HG02970 (cell line): ENCODE results near the gene NXPH2.
A peak's percentile ranks its signal among the peaks of the same experiment; 100 is the strongest.

Experiments used
- ATAC-seq: cut with Tn5 transposase; IDR thresholded peaks from one replicate; pipeline ENCODE4 v1.9.1; 2021; ENCODE audit warnings: mild to moderate bottlenecking, moderate library complexity, moderate number of reproducible peaks; ENCODE audit not compliant: unreplicated experiment, low FRiP score

The NXPH2 gene

DNA sequence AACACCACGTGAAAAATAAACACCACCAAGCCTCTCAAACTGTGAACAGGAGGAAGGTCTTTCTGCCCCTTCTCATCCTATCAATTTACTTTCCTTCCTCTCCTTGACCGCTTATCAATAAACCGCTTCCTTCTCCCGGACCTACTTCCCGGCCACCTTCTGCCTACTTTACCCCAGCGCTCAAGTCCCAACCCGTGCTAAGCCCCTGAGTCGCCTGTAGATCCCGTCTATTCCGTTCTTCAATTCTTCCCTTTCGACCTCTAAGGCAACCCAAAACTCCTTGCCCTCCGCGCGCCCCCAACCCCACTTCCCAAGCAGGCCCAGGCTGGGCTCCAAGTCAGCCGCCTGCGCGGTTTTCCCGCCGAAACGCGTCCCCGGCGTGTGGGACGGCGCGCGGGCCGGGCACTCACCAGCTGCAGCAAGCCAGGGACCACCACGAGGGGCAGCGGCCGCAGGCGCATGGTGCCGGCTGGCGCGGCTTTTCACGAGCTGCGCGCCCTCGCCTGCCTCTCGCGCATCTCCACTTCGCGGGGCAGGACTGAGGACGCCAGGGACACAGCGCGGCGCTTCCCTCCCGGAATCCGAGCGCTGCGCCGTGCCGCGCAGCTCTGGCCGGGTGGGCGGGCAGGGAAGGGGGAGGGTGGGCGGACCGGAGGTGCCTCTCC, at the start of gene NXPH2:
TSS of gene NXPH2 (minus strand) at position 610 of the 665 bp plus-strand sequence. CDS start at position 461, 149 bp downstream.
- no peak for ATAC-seq

- no peak for ATAC-seq
Observed at GRCh38 chr2:138829326-138829919, 49.2 kb upstream of the NXPH2 start.

- peak; percentile 77 for ATAC-seq
Observed at GRCh38 chr2:138827426-138828054, 47.4 kb upstream of the NXPH2 start.

- ATAC-seq, result no peak
Observed at GRCh38 chr2:138823666-138824065, 43.5 kb upstream of the NXPH2 start.

GRCh38 chr2:138819964-138820363, 39.8 kb upstream of the NXPH2 start:
- ATAC-seq, result no peak

GRCh38 chr2:138818556-138818955, 38.4 kb upstream of the NXPH2 start:
- ATAC-seq, result no peak

- no peak for ATAC-seq
Observed at GRCh38 chr2:138814123-138814898, 34.1 kb upstream of the NXPH2 start.

- ATAC-seq, result no peak
Observed at GRCh38 chr2:138811431-138811830, 31.2 kb upstream of the NXPH2 start.

DNA sequence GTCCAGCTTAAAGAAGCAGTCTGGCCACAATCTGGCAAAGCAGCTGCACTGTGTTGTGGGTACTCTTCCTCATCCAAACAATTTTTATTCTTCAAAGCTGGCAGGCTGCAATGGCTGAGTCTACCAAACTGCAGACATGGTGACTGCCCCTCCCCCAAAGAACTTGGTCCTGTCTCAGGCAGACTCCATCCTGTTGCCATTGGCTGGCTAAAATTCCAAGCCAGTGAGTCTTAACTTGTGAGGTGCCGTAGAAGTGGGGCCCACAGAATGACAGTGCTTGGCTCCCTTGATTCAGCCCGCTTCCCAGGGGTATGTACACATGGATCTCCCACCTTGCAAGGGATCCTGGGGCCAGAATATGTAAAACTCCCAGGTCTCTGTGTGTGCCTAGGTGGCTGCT, 14.5 kb upstream of the NXPH2 start:
- ATAC-seq, result no peak

DNA sequence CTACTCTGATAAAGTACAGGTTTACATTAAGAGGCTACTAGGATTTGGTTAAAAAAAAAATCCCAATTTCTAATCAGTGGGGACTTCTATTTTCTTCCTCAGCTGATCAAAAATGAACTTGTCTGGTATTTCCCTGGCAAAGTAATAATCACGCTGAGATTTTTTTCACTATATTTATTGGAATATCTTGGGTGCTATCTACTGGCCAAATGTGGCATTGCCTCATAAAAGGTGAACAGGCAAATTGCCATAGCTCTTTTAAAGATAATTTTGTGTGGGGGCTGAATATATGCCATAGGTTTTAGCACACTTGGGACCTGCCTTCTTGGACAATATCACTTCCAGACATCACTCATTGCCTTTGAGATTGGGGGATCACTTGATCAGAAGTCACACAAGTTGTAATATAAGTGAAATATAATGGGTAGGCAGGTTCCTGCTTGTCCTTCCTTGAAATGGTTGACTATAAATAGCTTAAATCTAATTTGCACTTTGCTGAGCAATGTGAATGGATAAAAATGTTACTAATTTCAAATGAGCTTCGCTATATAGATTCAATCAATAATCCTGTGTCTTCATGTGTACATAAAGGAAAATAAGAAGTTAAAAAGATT, 7.0 kb upstream of the NXPH2 start:
- no peak for ATAC-seq

DNA sequence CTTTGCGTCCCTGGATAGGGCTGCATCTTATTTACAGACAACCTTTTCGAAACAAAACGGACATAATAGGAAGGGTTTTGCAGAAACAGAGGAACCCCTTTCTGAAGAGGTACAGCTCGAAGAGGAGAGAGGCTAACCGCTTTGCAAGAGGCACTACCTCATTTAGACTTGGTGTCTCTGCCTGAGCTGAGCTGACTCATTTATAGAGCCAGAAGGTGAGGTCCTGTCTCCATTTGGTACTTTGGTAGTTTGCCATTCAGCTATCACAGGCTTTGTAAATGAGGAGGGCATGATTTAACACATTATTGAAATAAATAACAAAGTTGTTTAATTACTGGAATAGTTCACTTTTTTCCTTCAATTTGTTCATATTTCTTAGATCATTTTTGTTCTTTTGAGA, 2.2 kb upstream of the NXPH2 start:
- ATAC-seq, result no peak

DNA sequence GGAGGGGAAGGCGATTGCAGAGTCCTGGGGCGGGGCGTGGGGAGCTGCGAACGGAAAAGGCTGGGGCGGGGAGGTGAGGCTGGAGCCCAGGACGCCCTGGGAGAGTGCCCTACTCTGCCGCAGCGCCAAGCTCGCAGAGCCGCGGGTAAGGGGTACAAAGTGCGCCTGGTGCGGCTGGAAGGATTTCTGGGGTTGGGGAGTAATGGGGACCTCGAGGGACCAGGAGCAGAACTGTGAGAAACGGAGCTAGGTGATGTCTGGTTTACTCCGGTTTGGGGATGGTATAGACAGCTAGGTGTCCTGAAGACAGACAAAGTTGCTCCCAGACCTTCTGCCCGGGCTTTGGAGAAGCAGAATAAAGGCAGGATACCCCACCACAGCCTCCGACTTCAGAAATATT, 718 bp upstream of the NXPH2 start:
- no peak for ATAC-seq

DNA sequence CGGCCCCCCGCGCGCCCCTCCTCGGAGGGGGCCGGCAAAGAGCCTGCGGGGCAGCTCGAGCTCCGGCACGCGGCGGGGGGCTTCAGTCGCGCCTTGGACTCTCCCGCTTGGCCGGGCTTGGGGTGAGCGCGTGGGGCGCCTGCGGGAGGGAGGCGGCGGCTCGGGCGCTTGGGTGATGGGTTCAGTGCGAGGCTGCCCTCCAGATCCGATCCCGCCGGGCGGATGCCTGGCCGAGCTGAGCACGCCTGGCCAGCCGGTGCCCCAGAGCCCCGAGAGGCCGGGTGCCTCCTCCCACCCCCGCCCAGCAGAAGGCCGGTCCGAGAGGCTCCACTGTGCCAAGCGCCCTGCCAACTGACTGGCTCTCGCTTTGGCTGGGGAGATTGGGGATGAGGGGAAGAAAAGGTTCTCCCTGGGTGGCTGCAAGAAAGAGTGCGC, 273 bp upstream of the NXPH2 start:
- no peak for ATAC-seq

DNA sequence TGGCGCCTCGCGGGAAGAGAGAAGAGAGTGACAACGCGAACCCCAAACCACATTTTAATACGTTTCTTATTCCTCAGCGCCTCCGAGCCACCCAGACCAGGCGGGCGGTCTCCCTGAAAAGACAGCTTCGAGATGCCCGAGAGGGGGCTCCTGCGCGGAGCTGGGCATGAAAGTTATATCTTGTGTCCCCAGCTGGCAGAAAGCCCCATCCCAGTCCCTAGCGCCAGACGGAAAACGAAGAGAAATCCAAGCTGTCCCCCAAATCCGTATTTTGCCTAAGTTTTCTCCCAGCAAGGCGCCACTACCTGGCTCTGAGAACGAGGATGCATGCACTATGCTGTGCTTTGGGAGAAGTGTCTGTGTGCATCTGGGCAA, 797 bp downstream of the NXPH2 start:
- ATAC-seq, result no peak

DNA sequence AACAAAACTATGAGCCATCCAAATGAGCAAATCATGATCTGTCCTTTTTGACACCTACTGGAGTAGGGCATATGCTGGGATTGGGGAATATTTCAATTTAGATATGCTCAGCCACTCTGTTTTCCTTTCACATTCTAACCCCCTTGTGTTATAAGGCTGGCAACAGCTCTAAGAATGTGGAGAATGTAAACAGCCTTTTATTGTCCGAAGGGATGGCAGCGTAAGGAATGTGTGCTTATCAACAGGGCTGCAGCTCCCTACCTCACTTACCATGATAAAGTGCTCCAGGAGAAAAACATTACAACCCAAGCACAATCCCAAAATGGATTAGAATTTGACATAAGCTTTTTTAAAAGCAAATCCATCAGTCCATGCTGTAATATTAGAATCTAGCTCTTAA, 2.2 kb downstream of the NXPH2 start:
- no peak for ATAC-seq

- no peak for ATAC-seq
Observed at GRCh38 chr2:138775736-138776135, 4.5 kb downstream of the NXPH2 start.

DNA sequence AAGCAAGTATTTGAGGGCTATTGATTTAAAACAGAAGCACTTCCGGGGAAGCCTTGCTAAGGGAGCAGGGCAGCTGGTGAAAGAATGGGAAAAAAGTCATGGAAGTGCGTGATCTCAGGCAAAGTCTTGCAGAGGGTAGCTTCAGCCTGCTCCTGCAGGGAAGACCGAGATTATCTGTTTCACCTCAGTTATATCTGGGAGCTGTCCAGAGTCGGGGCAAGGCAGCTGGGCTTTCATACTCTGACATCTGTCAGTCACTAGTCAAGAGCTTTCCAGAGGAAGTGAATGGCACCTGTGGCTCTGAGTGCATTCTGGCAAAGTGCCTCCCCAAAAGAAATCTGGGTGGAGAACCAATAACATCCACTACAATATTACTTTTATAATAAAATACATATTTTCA, 8.7 kb downstream of the NXPH2 start:
- ATAC-seq, result no peak

DNA sequence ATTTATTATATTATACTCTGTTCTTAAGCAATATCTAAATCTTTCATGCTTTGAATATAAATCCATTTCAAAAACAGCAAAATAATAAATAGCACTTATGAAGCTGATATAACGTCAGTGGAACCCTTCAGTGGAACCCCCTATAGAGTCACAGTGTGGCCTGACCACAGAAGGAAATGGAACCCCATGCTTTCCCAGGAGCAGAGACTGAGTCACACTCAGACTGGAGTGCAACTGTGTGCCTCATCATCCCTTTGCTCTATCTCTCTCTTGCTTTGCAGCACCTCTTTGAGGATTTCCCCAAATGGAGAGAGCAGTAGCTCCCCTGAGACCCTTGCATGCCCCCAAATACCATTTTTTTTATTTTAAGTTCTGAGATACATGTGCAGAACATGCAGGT, 13.1 kb downstream of the NXPH2 start:
- no peak for ATAC-seq

DNA sequence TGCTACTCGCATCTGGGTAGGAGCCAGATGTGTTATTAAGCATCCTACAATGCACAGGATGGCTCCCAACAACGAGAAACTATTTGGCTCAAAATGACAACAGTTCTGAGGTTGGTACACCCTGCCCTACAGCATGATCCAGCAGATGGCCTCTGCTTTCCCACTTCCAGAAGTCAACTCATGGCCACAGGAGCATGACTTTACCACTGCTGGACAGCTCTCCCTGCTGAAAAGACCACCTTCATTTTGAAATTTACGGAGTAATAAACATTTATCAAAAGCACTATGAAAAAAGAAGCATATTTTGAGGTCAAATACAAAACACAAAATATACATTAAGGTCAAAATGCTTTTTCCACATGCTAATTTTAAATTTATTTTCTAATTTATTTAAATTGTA, 13.7 kb downstream of the NXPH2 start:
- ATAC-seq, result no peak

DNA sequence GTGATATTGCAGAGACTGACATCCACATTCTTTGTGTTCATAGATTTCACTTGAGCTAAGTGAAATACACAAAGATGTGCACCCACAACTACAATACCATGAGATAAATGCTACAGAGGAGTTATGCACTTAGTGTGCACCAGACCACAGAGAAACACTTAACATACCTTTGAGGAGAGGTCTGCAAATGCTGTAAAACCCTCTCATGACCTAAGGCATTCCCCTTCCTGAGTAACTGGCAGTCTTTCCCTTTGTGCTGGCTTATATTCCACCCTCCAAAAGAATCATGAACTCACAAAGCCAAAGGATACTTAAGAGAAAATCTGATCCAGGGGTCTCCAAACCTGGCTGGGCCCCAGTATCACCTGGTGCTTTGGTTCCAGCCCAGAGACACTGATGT, 16.2 kb downstream of the NXPH2 start:
- ATAC-seq, result no peak

- ATAC-seq, result no peak
Observed at GRCh38 chr2:138762533-138762932, 17.7 kb downstream of the NXPH2 start.
